DND-41 (cell line): ENCODE data around the gene COL13A1.

Experiments used
- ATAC-seq: fragments of 200-7000 bp; cut with Tn5 transposase; 3 replicates; pipeline ENCODE4 v1.9.1; 2021; ENCODE audit warnings: low read depth; ENCODE audit not compliant: insufficient read depth
- DNase-seq: peaks from one replicate; pipeline ENCODE4 v3.0.0-alpha.2; 2020
- H2AFZ ChIP-seq: 2 replicates; pipeline ENCODE4 v1.6.0; 2012; ENCODE audit warnings: low read depth, low read length
- H3K27ac ChIP-seq: 2 replicates; pipeline ENCODE4 v1.5.1; 2012; ENCODE audit warnings: low read length, inconsistent platforms
- H3K27me3 ChIP-seq: fragments of 200-600 bp; sonication (generic); 2 replicates; pipeline ENCODE4 v1.6.0; 2012; ENCODE audit warnings: low read length, mild to moderate bottlenecking, inconsistent platforms; ENCODE audit not compliant: insufficient read depth, poor library complexity
- H3K36me3 ChIP-seq: 2 replicates; pipeline ENCODE4 v1.5.1; 2012; ENCODE audit warnings: low read length, inconsistent platforms; ENCODE audit not compliant: insufficient read depth
- H3K4me1 ChIP-seq: 2 replicates; pipeline ENCODE4 v1.5.1; 2012; ENCODE audit warnings: mild to moderate bottlenecking, low read length; ENCODE audit not compliant: insufficient read depth
- H3K4me2 ChIP-seq: 2 replicates; pipeline ENCODE4 v1.6.0; 2012; ENCODE audit warnings: mild to moderate bottlenecking, moderate library complexity, low read length, inconsistent platforms; ENCODE audit not compliant: insufficient read depth
- H3K4me3 ChIP-seq, 2 experiments: fragments of 200-600 bp in 1 of 2; shearing (Covaris generic) in 1 of 2; 2 replicates each; pipeline ENCODE4 v1.5.1; 2012 to 2016; ENCODE audit warnings: inconsistent platforms in 2 of 2, low read length in 2 of 2, mild to moderate bottlenecking in 2 of 2, low read depth in 1 of 2, moderate library complexity in 1 of 2
- H3K79me2 ChIP-seq: 2 replicates; pipeline ENCODE4 v1.6.0; 2012; ENCODE audit warnings: low read length, inconsistent platforms; ENCODE audit not compliant: insufficient read depth
- H3K9ac ChIP-seq: 2 replicates; pipeline ENCODE4 v1.6.0; 2012; ENCODE audit warnings: low read depth, mild to moderate bottlenecking, inconsistent platforms, low read length, moderate library complexity
- H3K9me3 ChIP-seq: 2 replicates; pipeline ENCODE4 v1.5.1; 2012; ENCODE audit warnings: low read length, moderate library complexity, mild to moderate bottlenecking, inconsistent platforms; ENCODE audit not compliant: insufficient read depth, severe bottlenecking
- H4K20me1 ChIP-seq: 2 replicates; pipeline ENCODE4 v1.6.0; 2012; ENCODE audit warnings: low read length; ENCODE audit not compliant: insufficient read depth
- EZH2 ChIP-seq: IDR thresholded peaks from 3 replicates; pipeline ENCODE4 v1.6.1; 2012; ENCODE audit warnings: borderline replicate concordance, low read depth, mild to moderate bottlenecking, moderate library complexity, low read length, inconsistent platforms; ENCODE audit not compliant: severe bottlenecking
- TF ChIP-seq, protein P1 (sequence below): IDR thresholded peaks from 2 replicates; pipeline ENCODE4 v1.5.1; 2012; ENCODE audit warnings: borderline replicate concordance, low read length, moderate library complexity, mild to moderate bottlenecking; ENCODE audit not compliant: poor library complexity, severe bottlenecking; ENCODE audit errors: extremely low read depth

Gene COL13A1

DNA sequence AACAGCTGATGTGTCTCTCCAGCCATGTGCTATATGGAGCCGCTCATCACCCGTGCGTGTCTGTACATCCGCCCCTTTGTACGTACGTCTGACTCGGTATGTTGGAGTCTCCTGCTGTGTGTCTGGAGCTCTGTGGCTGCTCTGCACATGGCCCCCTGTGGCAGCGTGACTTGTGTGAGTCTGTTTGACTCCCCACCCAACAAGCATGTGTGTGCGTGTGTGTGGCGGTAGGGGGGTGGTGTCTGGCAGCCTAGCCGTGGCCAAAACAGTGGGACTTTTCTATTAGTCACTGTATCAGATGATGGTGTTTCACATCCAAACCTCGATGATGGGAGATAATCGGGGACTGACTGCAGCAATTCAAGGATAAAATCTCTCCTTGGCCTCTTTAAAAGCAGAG lies 94.1 kb downstream of the COL13A1 start:
- ATAC-seq (no peak), DNase-seq (no peak)
- peaks cover 6% of the 10 kb centered on the region for H3K27me3 ChIP-seq
- no peaks in the 10 kb centered on the region for H3K36me3 ChIP-seq
- H2AFZ ChIP-seq = no peak overlapping the region
- no peak overlapping the region for H3K4me2 ChIP-seq
- no peaks in the 10 kb centered on the region for H3K4me1 ChIP-seq
- H3K79me2 ChIP-seq = no peaks in the 10 kb centered on the region
- no peak overlapping the region for H3K27ac ChIP-seq
- H3K9me3 ChIP-seq = no peaks in the 10 kb centered on the region
- H3K9ac ChIP-seq = no peak overlapping the region
- H3K4me3 ChIP-seq = no peak overlapping the region
- H4K20me1 ChIP-seq = no peaks in the 10 kb centered on the region
- no peak for TF ChIP-seq EZH2
- TF ChIP-seq, protein P1, sequence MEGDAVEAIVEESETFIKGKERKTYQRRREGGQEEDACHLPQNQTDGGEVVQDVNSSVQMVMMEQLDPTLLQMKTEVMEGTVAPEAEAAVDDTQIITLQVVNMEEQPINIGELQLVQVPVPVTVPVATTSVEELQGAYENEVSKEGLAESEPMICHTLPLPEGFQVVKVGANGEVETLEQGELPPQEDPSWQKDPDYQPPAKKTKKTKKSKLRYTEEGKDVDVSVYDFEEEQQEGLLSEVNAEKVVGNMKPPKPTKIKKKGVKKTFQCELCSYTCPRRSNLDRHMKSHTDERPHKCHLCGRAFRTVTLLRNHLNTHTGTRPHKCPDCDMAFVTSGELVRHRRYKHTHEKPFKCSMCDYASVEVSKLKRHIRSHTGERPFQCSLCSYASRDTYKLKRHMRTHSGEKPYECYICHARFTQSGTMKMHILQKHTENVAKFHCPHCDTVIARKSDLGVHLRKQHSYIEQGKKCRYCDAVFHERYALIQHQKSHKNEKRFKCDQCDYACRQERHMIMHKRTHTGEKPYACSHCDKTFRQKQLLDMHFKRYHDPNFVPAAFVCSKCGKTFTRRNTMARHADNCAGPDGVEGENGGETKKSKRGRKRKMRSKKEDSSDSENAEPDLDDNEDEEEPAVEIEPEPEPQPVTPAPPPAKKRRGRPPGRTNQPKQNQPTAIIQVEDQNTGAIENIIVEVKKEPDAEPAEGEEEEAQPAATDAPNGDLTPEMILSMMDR = no peak

DNA sequence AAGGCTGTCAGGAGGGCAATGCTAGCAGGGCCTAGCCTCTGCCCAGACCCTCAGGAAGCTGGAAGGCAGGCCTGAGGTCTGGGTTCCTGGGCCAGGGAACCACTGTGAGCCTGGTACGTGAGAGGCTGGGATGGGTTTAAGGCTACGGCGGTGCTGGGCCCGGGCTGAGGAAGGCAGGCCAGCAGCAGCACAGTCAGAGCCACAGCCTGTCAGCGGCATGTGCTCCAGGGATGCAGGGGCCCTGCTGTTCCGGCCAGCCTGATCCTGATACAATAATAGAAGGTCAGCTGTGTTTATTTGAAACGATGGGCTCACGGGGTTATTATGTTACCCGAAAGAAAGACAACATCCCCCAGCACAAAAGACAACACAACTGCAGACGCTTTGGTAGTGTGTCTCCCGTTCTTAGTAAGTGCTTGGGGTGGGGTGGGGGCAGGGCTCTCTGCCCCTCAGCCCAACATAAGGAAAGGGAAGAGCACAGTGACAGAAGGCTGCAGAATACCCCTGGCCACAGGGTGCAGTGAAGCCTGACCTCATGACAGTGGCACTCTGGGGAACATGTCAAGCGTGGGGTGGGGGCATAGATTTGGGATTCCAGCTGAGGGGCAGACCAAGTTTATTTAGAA lies 95.0 kb downstream of the COL13A1 start:
- Histone ChIP-seq H2AFZ (no peak overlapping the region), H3K27me3 (peaks cover 6% of the 10 kb centered on the region), H4K20me1 (no peaks in the 10 kb centered on the region), H3K4me3 (no peak overlapping the region), H3K9me3 (no peaks in the 10 kb centered on the region), H3K36me3 (no peaks in the 10 kb centered on the region), H3K4me1 (no peaks in the 10 kb centered on the region), H3K27ac (no peak overlapping the region), H3K9ac (no peak overlapping the region), H3K4me2 (no peak overlapping the region), H3K79me2 (no peaks in the 10 kb centered on the region)
- no peak for DNase-seq
- ATAC-seq = no peak
- TF ChIP-seq EZH2 = no peak
- TF ChIP-seq, protein P1 = no peak

DNA sequence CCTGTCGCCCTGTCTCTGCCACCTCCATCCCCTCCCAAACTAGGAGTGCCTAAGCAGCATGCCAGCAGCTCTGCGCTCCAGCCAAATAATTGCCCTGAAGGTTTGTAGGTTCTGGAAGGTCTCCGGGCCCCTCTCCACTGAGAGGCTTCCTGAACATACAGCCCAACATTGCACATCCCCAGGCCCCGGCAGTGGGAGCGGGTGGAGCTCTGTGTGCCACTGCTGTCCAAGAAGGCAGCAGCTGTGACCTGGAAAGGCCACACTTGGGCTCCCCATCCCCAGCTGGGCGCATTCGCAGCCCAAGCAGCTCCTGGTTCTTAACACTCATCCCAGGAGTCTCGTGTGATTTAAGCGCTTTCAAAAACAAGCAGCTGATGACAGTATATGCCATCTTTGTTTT lies 95.7 kb downstream of the COL13A1 start:
- H3K4me3 ChIP-seq = no peak overlapping the region
- peaks cover 6% of the 10 kb centered on the region for H3K27me3 ChIP-seq
- no peaks in the 10 kb centered on the region for H3K79me2 ChIP-seq
- H3K9ac ChIP-seq = no peak overlapping the region
- no peak for DNase-seq
- no peak overlapping the region for H3K27ac ChIP-seq
- H3K4me1 ChIP-seq = no peaks in the 10 kb centered on the region
- TF ChIP-seq, protein P1 = no peak
- TF ChIP-seq EZH2 = no peak
- no peaks in the 10 kb centered on the region for H3K9me3 ChIP-seq
- H4K20me1 ChIP-seq = no peaks in the 10 kb centered on the region
- no peaks in the 10 kb centered on the region for H3K36me3 ChIP-seq
- ATAC-seq = no peak
- no peak overlapping the region for H2AFZ ChIP-seq
- no peak overlapping the region for H3K4me2 ChIP-seq
